GM23338 (cell line): ENCODE data around the gene CLCN4. TPM values are rescaled to one million over a fixed set of nuclear protein-coding genes. Genes with fewer than 3 reads are reported as not detected.

Experiments used
- ATAC-seq: fragments of 200-7000 bp; cut with Tn5 transposase; 3 replicates; pipeline ENCODE4 v1.9.1; 2020
- DNase-seq: peaks from one replicate; pipeline ENCODE4 v3.0.0-alpha.2; 2015; ENCODE audit warnings: low spot score
- H2AFZ ChIP-seq: fragments of 200-600 bp; sonication (generic); 2 replicates; pipeline ENCODE4 v1.8.0; 2016; ENCODE audit warnings: antibody characterized with exemption, mild to moderate bottlenecking, moderate library complexity
- H3F3A ChIP-seq: fragments of 200-600 bp; sonication (generic); replicated peaks from 2 replicates; pipeline ENCODE4 v1.8.0; 2017; ENCODE audit warnings: antibody characterized with exemption, mixed run types, low read depth
- H3K27ac ChIP-seq: fragments of 200-600 bp; sonication (generic); 2 replicates; pipeline ENCODE4 v1.6.1; 2016; ENCODE audit warnings: low read depth
- H3K27me3 ChIP-seq: fragments of 200-600 bp; sonication (generic); 2 replicates; pipeline ENCODE4 v1.8.0; 2016; ENCODE audit warnings: mild to moderate bottlenecking, mixed run types, moderate library complexity; ENCODE audit not compliant: insufficient read depth
- H3K36me3 ChIP-seq: fragments of 200-600 bp; sonication (generic); 2 replicates; pipeline ENCODE4 v1.8.0; 2016; ENCODE audit warnings: mild to moderate bottlenecking; ENCODE audit not compliant: insufficient read depth
- H3K4me1 ChIP-seq: fragments of 200-600 bp; sonication (generic); 2 replicates; pipeline ENCODE4 v1.8.0; 2016; ENCODE audit warnings: mild to moderate bottlenecking, moderate library complexity; ENCODE audit not compliant: insufficient read depth
- H3K4me2 ChIP-seq: fragments of 200-600 bp; sonication (generic); 2 replicates; pipeline ENCODE4 v1.7.1; 2017; ENCODE audit warnings: mixed run types
- H3K4me3 ChIP-seq: fragments of 200-600 bp; sonication (generic); 2 replicates; pipeline ENCODE4 v1.6.1; 2016; ENCODE audit warnings: mixed run types
- H3K79me2 ChIP-seq: fragments of 200-600 bp; sonication (generic); replicated peaks from 2 replicates; pipeline ENCODE4 v1.8.0; 2017; ENCODE audit warnings: mild to moderate bottlenecking; ENCODE audit not compliant: insufficient read depth
- H3K9me2 ChIP-seq: fragments of 200-600 bp; sonication (generic); 2 replicates; pipeline ENCODE4 v1.8.0; 2017; ENCODE audit not compliant: insufficient read depth
- H4K20me1 ChIP-seq: fragments of 200-600 bp; sonication (generic); replicated peaks from 2 replicates; pipeline ENCODE4 v1.8.0; 2017; ENCODE audit warnings: mild to moderate bottlenecking; ENCODE audit not compliant: insufficient read depth
- H3K27ac Mint-ChIP-seq: 2 replicates; pipeline ENCODE4 v1.8.0; 2020; ENCODE audit warnings: inconsistent platforms, mild to moderate bottlenecking, moderate library complexity, mixed read lengths
- H3K27me3 Mint-ChIP-seq: 3 replicates; pipeline ENCODE4 v1.8.0; 2022; ENCODE audit warnings: low read depth, mild to moderate bottlenecking, moderate library complexity, mixed read lengths, inconsistent platforms; ENCODE audit not compliant: insufficient read depth, poor library complexity
- H3K36me3 Mint-ChIP-seq: 3 replicates; pipeline ENCODE4 v1.8.0; 2021; ENCODE audit warnings: low read depth, mild to moderate bottlenecking, inconsistent platforms, moderate library complexity, mixed read lengths
- H3K4me1 Mint-ChIP-seq: 3 replicates; pipeline ENCODE4 v1.8.0; 2020; ENCODE audit warnings: mild to moderate bottlenecking, inconsistent platforms, mixed read lengths
- H3K4me3 Mint-ChIP-seq: 3 replicates; pipeline ENCODE4 v1.8.0; 2021; ENCODE audit warnings: moderate library complexity, mild to moderate bottlenecking, inconsistent platforms, mixed read lengths
- H3K9me3 Mint-ChIP-seq: 3 replicates; pipeline ENCODE4 v1.8.0; 2020; ENCODE audit warnings: moderate library complexity, mild to moderate bottlenecking, inconsistent platforms, mixed read lengths
- EZH2 ChIP-seq: fragments of 200-600 bp; sonication (generic); IDR thresholded peaks from one replicate; pipeline ENCODE4 v1.8.0; 2017; ENCODE audit warnings: antibody characterized with exemption, mild to moderate bottlenecking, low read depth; ENCODE audit not compliant: unreplicated experiment
- NANOG ChIP-seq: IDR thresholded peaks from 2 replicates; pipeline ENCODE4 v1.6.1; 2016; ENCODE audit warnings: antibody characterized with exemption, borderline replicate concordance
- POLR2AphosphoS5 ChIP-seq: IDR thresholded peaks from 2 replicates; pipeline ENCODE4 v1.6.1; 2016; ENCODE audit warnings: antibody characterized with exemption, low read depth
- STAT1 ChIP-seq: IDR thresholded peaks from one replicate; pipeline ENCODE4 v1.6.1; 2016; ENCODE audit warnings: antibody characterized with exemption; ENCODE audit not compliant: unreplicated experiment
- polyA plus RNA-seq: library from polyadenylated mRNA; unstranded; fragments of >200 nt; fragmentation: Nextera tagmentation; extraction: Ambion mirVana; gene quantifications from 2 replicates; pipeline ENCODE4 v1.2.1, GENCODE V29; 2016
- total RNA-seq: library from RNA; depleted of rRNA; stranded (reverse); fragments of >200 nt; shearing (Covaris generic); gene quantifications from 2 replicates; pipeline ENCODE4 v1.2.3, GENCODE V29; 2014
- TF ChIP-seq, protein P1 (sequence below): fragments of 250-450 bp; sonication (Bioruptor Pico); IDR thresholded peaks from 2 replicates; pipeline ENCODE4 v1.5.0; 2020; ENCODE audit warnings: mild to moderate bottlenecking, moderate library complexity
- TF ChIP-seq, protein P2 (sequence below), 2 experiments: fragments of 200-600 bp in 1 of 2; sonication (generic) in 1 of 2; conservative IDR thresholded peaks; 2 replicates each; pipeline versions ENCODE4 v1.5.1 to v1.6.1; 2016 to 2017; ENCODE audit warnings: antibody characterized with exemption in 2 of 2, low read depth in 2 of 2, mild to moderate bottlenecking in 2 of 2, moderate library complexity in 1 of 2

Gene CLCN4
- total and polyA plus RNA-seq, 2 experiments from 2014 or later = 1.2 to 4.9 TPM

DNA sequence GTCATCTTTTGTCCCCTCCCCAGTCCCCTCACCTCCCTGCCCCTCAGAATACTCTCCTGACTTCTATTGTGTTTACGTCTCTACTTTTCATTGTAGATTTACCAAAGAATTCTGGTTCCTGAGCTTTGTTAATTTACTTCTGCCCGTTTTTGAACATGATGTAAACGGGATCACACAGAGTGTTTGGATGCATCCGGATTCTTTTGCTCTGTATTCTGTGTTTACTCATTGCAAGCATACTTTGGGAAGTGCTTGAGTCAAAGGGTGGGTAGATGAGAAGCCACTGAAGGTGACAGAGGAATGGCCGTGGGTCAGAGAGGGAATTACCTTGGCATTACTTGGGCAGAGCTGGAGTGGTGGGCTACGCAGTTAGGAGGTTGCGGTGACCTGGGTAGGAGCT, 18.0 kb downstream of the CLCN4 start:
- Histone ChIP-seq H3K4me2 (no peak overlapping the region), H3K27me3 (no peaks in the 10 kb centered on the region), H4K20me1 (no peaks in the 10 kb centered on the region), H2AFZ (no peak overlapping the region), H3K36me3 (no peaks in the 10 kb centered on the region), H3K4me3 (no peak overlapping the region), H3K79me2 (no peaks in the 10 kb centered on the region), H3K27ac (no peak overlapping the region), H3K4me1 (peaks cover 3% of the 10 kb centered on the region), H3F3A (no peaks in the 10 kb centered on the region), H3K9me2 (no peaks in the 10 kb centered on the region)
- Mint-ChIP-seq H3K36me3 (no peaks in the 10 kb centered on the region), H3K27ac (no peak overlapping the region), H3K27me3 (peaks cover 13% of the 10 kb centered on the region), H3K4me3 (no peak overlapping the region), H3K4me1 (peaks cover 39% of the 10 kb centered on the region), H3K9me3 (no peaks in the 10 kb centered on the region; the same call in 2 of the 3 replicates)
- ATAC-seq (no peak), DNase-seq (no peak)
- TF ChIP-seq, protein P1, sequence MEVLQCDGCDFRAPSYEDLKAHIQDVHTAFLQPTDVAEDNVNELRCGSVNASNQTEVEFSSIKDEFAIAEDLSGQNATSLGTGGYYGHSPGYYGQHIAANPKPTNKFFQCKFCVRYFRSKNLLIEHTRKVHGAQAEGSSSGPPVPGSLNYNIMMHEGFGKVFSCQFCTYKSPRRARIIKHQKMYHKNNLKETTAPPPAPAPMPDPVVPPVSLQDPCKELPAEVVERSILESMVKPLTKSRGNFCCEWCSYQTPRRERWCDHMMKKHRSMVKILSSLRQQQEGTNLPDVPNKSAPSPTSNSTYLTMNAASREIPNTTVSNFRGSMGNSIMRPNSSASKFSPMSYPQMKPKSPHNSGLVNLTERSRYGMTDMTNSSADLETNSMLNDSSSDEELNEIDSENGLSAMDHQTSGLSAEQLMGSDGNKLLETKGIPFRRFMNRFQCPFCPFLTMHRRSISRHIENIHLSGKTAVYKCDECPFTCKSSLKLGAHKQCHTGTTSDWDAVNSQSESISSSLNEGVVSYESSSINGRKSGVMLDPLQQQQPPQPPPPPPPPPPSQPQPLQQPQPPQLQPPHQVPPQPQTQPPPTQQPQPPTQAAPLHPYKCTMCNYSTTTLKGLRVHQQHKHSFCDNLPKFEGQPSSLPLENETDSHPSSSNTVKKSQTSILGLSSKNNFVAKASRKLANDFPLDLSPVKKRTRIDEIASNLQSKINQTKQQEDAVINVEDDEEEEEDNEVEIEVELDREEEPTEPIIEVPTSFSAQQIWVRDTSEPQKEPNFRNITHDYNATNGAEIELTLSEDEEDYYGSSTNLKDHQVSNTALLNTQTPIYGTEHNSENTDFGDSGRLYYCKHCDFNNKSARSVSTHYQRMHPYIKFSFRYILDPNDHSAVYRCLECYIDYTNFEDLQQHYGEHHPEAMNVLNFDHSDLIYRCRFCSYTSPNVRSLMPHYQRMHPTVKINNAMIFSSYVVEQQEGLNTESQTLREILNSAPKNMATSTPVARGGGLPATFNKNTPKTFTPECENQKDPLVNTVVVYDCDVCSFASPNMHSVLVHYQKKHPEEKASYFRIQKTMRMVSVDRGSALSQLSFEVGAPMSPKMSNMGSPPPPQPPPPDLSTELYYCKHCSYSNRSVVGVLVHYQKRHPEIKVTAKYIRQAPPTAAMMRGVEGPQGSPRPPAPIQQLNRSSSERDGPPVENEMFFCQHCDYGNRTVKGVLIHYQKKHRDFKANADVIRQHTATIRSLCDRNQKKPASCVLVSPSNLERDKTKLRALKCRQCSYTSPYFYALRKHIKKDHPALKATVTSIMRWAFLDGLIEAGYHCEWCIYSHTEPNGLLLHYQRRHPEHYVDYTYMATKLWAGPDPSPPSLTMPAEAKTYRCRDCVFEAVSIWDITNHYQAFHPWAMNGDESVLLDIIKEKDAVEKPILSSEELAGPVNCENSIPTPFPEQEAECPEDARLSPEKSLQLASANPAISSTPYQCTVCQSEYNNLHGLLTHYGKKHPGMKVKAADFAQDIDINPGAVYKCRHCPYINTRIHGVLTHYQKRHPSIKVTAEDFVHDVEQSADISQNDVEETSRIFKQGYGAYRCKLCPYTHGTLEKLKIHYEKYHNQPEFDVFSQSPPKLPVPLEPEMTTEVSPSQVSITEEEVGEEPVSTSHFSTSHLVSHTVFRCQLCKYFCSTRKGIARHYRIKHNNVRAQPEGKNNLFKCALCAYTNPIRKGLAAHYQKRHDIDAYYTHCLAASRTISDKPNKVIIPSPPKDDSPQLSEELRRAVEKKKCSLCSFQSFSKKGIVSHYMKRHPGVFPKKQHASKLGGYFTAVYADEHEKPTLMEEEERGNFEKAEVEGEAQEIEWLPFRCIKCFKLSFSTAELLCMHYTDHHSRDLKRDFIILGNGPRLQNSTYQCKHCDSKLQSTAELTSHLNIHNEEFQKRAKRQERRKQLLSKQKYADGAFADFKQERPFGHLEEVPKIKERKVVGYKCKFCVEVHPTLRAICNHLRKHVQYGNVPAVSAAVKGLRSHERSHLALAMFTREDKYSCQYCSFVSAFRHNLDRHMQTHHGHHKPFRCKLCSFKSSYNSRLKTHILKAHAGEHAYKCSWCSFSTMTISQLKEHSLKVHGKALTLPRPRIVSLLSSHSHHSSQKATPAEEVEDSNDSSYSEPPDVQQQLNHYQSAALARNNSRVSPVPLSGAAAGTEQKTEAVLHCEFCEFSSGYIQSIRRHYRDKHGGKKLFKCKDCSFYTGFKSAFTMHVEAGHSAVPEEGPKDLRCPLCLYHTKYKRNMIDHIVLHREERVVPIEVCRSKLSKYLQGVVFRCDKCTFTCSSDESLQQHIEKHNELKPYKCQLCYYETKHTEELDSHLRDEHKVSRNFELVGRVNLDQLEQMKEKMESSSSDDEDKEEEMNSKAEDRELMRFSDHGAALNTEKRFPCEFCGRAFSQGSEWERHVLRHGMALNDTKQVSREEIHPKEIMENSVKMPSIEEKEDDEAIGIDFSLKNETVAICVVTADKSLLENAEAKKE (CRISPR knock-in tag) = no peak
- no peak for TF ChIP-seq EZH2
- TF ChIP-seq POLR2AphosphoS5 = no peak
- no peak for TF ChIP-seq STAT1
- TF ChIP-seq, protein P2, sequence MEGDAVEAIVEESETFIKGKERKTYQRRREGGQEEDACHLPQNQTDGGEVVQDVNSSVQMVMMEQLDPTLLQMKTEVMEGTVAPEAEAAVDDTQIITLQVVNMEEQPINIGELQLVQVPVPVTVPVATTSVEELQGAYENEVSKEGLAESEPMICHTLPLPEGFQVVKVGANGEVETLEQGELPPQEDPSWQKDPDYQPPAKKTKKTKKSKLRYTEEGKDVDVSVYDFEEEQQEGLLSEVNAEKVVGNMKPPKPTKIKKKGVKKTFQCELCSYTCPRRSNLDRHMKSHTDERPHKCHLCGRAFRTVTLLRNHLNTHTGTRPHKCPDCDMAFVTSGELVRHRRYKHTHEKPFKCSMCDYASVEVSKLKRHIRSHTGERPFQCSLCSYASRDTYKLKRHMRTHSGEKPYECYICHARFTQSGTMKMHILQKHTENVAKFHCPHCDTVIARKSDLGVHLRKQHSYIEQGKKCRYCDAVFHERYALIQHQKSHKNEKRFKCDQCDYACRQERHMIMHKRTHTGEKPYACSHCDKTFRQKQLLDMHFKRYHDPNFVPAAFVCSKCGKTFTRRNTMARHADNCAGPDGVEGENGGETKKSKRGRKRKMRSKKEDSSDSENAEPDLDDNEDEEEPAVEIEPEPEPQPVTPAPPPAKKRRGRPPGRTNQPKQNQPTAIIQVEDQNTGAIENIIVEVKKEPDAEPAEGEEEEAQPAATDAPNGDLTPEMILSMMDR (conservative IDR thresholded peaks at IDR 0.05; ENCODE audit: low read depth in 2 of 2) = no peak
- TF ChIP-seq NANOG = no peak
